SU-DHL-6 (cell line): ENCODE data around the gene RSF1.

Experiments used
- H2AFZ ChIP-seq: fragments of 200-600 bp; sonication (generic); 2 replicates; pipeline ENCODE4 v1.6.1; 2014; ENCODE audit warnings: low read depth, mild to moderate bottlenecking, moderate library complexity, mixed read lengths, antibody characterized with exemption, low read length; ENCODE audit not compliant: severe bottlenecking
- H3F3A ChIP-seq: fragments of 200-600 bp; shearing (Covaris generic); 2 replicates; pipeline ENCODE4 v1.6.0; 2016; ENCODE audit warnings: antibody characterized with exemption, mild to moderate bottlenecking; ENCODE audit not compliant: insufficient read depth
- H3K27ac ChIP-seq: fragments of 200-600 bp; sonication (generic); 2 replicates; pipeline ENCODE4 v1.5.1; 2016; ENCODE audit warnings: low read depth, mild to moderate bottlenecking, low read length, moderate library complexity, mixed read lengths
- H3K27me3 ChIP-seq: fragments of 200-600 bp; sonication (generic), shearing (Covaris generic); 2 replicates; pipeline ENCODE4 v1.6.0; 2014; ENCODE audit warnings: mild to moderate bottlenecking, low read length
- H3K36me3 ChIP-seq: fragments of 200-600 bp; sonication (generic); 2 replicates; pipeline ENCODE4 v1.6.1; 2014; ENCODE audit warnings: mild to moderate bottlenecking, low read length, mixed read lengths
- H3K4me2 ChIP-seq: fragments of 300-600, 200-600 bp; shearing (Covaris generic), sonication (generic); 2 replicates; pipeline ENCODE4 v1.6.0; 2014; ENCODE audit warnings: low read length, low read depth, mild to moderate bottlenecking; ENCODE audit not compliant: poor library complexity, severe bottlenecking
- H3K4me3 ChIP-seq: fragments of 200-600 bp; sonication (generic); 2 replicates; pipeline ENCODE4 v1.5.1; 2014; ENCODE audit warnings: antibody characterized with exemption, low read length, mild to moderate bottlenecking, mixed read lengths; ENCODE audit not compliant: insufficient read depth, poor library complexity, severe bottlenecking
- H3K79me2 ChIP-seq: fragments of 200-600 bp; sonication (generic); 2 replicates; pipeline ENCODE4 v1.6.1; 2014; ENCODE audit warnings: mild to moderate bottlenecking, low read length, moderate library complexity; ENCODE audit not compliant: insufficient read depth
- H3K9ac ChIP-seq: fragments of 200-600 bp; sonication (generic); 2 replicates; pipeline ENCODE4 v1.7.0; 2014; ENCODE audit warnings: mild to moderate bottlenecking, low read length
- H3K9me2 ChIP-seq: fragments of 200-600 bp; sonication (generic); replicated peaks from 2 replicates; pipeline ENCODE4 v1.6.1; 2014; ENCODE audit warnings: low read length; ENCODE audit not compliant: insufficient read depth
- H3K9me3 ChIP-seq: fragments of 200-600 bp; sonication (generic); 2 replicates; pipeline ENCODE4 v1.6.1; 2014; ENCODE audit warnings: low read length, mixed read lengths; ENCODE audit not compliant: insufficient read depth
- H4K20me1 ChIP-seq: fragments of 200-600 bp; sonication (generic); 2 replicates; pipeline ENCODE4 v1.6.1; 2014; ENCODE audit warnings: low read depth, mild to moderate bottlenecking, antibody characterized with exemption, low read length, moderate library complexity, mixed read lengths
- CTCF ChIP-seq: fragments of 200-600 bp; sonication (generic); IDR thresholded peaks from one replicate; pipeline ENCODE4 v1.5.1; 2017; ENCODE audit warnings: antibody characterized with exemption, mild to moderate bottlenecking, low read length, moderate library complexity; ENCODE audit not compliant: insufficient read depth, poor library complexity, severe bottlenecking
- EZH2phosphoT487 ChIP-seq: fragments of 200-600 bp; sonication (generic), shearing (Covaris generic); conservative IDR thresholded peaks from 2 replicates; pipeline ENCODE4 v1.6.1; 2018; ENCODE audit warnings: mild to moderate bottlenecking, antibody characterized with exemption, low read length, moderate library complexity, mixed read lengths

The RSF1 gene

DNA sequence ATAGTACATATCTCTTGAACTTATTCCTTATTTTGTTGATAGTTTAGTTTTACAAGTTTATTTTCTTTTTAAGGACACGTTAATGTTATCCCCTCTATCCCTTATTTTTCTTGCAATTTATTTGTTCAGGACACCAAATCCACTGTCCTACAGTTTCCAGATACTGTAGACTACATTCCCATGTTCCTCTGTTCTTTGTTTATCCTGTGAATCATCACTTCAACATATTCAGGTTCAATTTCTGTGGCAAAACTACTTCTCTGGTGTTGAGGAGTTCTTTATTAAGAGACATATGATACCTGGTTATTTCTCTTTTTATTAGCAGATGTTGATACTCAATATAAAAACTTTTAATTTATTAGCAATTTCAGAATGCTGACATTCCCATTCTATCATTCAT, 110.2 kb downstream of the RSF1 start:
- Histone ChIP-seq H3K9ac (no peak overlapping the region), H3K36me3 (no peaks in the 10 kb centered on the region), H2AFZ (no peak overlapping the region), H3F3A (no peaks in the 10 kb centered on the region), H3K4me2 (no peak overlapping the region), H3K27ac (no peak overlapping the region), H3K9me2 (no peaks in the 10 kb centered on the region), H3K79me2 (no peaks in the 10 kb centered on the region), H4K20me1 (no peaks in the 10 kb centered on the region), H3K4me3 (no peak overlapping the region), H3K27me3 (no peaks in the 10 kb centered on the region), H3K9me3 (no peaks in the 10 kb centered on the region)
- TF ChIP-seq EZH2phosphoT487: no peak
- TF ChIP-seq CTCF: no peak

DNA sequence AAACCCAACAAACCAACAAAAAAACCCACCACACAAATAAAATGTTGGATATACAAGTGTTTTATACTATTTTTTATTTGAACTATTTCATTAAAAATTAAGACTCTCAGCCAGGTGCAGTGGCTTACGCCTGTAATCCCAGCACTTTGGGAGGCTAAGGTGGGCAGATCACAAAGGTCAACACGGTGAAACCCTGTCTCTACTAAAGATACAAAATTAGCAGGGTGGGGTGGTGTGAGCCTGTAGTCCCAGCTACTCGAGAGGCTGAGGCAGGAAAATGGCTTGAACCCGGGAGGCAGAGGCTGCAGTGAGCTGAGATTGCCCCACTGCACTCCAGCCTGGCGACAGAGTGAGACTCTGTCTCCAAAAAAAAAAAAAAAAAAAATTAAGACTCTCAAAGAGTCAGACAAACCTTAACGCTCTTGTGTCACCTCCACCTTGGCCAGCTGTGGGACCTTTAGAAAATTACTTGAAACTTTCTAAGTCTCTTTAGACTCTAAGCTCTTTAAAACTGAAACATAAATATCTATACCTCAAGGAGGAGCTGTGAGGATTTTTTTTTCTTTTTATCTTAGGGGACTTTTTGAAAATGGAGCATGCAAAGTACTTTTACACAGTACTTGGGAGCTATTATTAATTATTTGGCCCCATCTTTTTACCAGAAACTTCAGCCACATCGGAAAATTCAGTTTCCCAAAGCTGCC, 114.5 kb downstream of the RSF1 start:
- no peaks in the 10 kb centered on the region for H3K9me3 ChIP-seq
- H3K27ac ChIP-seq: no peak overlapping the region
- H3K36me3 ChIP-seq: peaks cover 7% of the 10 kb centered on the region; the same call in 1 of the 2 replicates
- no peaks in the 10 kb centered on the region for H4K20me1 ChIP-seq
- no peak overlapping the region for H3K4me2 ChIP-seq
- no peaks in the 10 kb centered on the region for H3K27me3 ChIP-seq
- no peak overlapping the region for H2AFZ ChIP-seq
- TF ChIP-seq EZH2phosphoT487 (no peak), CTCF (no peak)
- H3F3A ChIP-seq: no peaks in the 10 kb centered on the region
- no peak overlapping the region for H3K4me3 ChIP-seq
- H3K9me2 ChIP-seq: no peaks in the 10 kb centered on the region
- no peaks in the 10 kb centered on the region for H3K79me2 ChIP-seq
- H3K9ac ChIP-seq: no peak overlapping the region

DNA sequence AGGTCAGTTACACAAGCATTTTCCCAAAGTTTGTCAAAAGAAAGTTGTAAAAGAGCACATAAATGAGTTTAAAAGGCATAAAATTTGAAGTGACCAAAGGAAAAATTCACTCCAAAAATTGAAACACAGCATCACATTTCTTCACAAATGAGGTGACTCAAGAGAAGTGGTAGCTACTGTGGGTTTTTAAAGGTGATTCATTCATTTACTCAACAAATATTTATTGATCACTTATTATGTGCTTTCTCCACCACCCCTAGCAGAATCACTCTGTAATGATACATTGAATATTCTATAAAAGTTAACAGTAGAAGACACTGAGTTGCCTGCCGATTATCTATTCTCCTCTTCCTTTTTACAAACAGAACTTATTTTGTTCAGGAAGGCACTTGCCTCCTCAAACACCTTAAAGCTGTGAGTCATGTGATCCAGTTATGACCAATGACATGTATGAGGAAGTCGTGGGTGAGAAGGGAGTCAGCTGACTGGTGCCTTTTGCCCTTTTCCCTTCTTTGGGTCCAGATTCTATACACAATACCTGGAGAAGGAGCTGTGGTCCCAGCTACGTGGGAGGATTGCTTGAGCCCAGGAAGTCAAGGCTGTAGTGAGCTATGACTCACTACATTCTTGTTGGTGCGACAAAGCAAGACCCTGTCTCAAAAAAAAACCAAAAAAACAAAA, 115.2 kb downstream of the RSF1 start:
- H3K27ac ChIP-seq: no peak overlapping the region
- no peaks in the 10 kb centered on the region for H3K79me2 ChIP-seq
- H3K27me3 ChIP-seq: no peaks in the 10 kb centered on the region
- H3K36me3 ChIP-seq: peaks cover 7% of the 10 kb centered on the region; the same call in 1 of the 2 replicates
- no peak overlapping the region for H3K4me3 ChIP-seq
- H3K9me2 ChIP-seq: no peaks in the 10 kb centered on the region
- H4K20me1 ChIP-seq: no peaks in the 10 kb centered on the region
- no peaks in the 10 kb centered on the region for H3K9me3 ChIP-seq
- no peak overlapping the region for H2AFZ ChIP-seq
- TF ChIP-seq CTCF (no peak), EZH2phosphoT487 (no peak)
- H3K4me2 ChIP-seq: no peak overlapping the region
- no peaks in the 10 kb centered on the region for H3F3A ChIP-seq
- H3K9ac ChIP-seq: no peak overlapping the region
